EH (cell line): ENCODE results near the gene STRA8.

ENCODE experiments used
- DNase-seq: peaks from one replicate; pipeline ENCODE4 v3.0.0-alpha.2; 2015; ENCODE audit warnings: low read depth

The STRA8 gene

GRCh38 chr7:135269921-135270320 is 36.3 kb downstream of the STRA8 start:
- DNase-seq, result no peak

GRCh38 chr7:135270577-135271254 is 37.1 kb downstream of the STRA8 start:
- DNase-seq, result no peak

- no peak for DNase-seq
Observed at GRCh38 chr7:135271255-135271615, 37.6 kb downstream of the STRA8 start.

- DNase-seq, result no peak
Observed at GRCh38 chr7:135272303-135272702, 38.7 kb downstream of the STRA8 start.

GRCh38 chr7:135273581-135273980 is 39.9 kb downstream of the STRA8 start:
- no peak for DNase-seq

- DNase-seq, result peak; percentile 73
Observed at GRCh38 chr7:135274495-135275268, 41.0 kb downstream of the STRA8 start.

GRCh38 chr7:135275971-135276580 is 42.4 kb downstream of the STRA8 start:
- no peak for DNase-seq

- no peak for DNase-seq
Observed at GRCh38 chr7:135277161-135277560, 43.5 kb downstream of the STRA8 start.

GRCh38 chr7:135281363-135281949 is 47.8 kb downstream of the STRA8 start:
- peak; percentile 85 for DNase-seq

GRCh38 chr7:135282561-135283254 is 49.1 kb downstream of the STRA8 start:
- no peak for DNase-seq

- DNase-seq, result no peak
Observed at GRCh38 chr7:135283959-135284638, 50.5 kb downstream of the STRA8 start.

GRCh38 chr7:135285547-135286233 is 52.1 kb downstream of the STRA8 start:
- DNase-seq, result no peak

GRCh38 chr7:135286876-135287275 is 53.2 kb downstream of the STRA8 start:
- DNase-seq, result no peak

GRCh38 chr7:135290594-135290993 is 57.0 kb downstream of the STRA8 start:
- DNase-seq, result no peak

GRCh38 chr7:135291809-135292253 is 58.2 kb downstream of the STRA8 start:
- DNase-seq, result peak; percentile 19

- DNase-seq, result no peak
Observed at GRCh38 chr7:135299235-135299634, 65.6 kb downstream of the STRA8 start.

GRCh38 chr7:135300913-135301765 is 67.5 kb downstream of the STRA8 start:
- peak; percentile 19 for DNase-seq
